Hematopoietic multipotent progenitor cell treated with erythropoietin and hydrocortisone succinate and interleukin-3 and kit ligand, for 8 days (in vitro differentiated cells): Measurements from ENCODE around the gene CACNA1B.

Experiments used
- DNase-seq: peaks from one replicate; pipeline ENCODE4 v3.0.0-alpha.2; 2015

Gene CACNA1B

DNA sequence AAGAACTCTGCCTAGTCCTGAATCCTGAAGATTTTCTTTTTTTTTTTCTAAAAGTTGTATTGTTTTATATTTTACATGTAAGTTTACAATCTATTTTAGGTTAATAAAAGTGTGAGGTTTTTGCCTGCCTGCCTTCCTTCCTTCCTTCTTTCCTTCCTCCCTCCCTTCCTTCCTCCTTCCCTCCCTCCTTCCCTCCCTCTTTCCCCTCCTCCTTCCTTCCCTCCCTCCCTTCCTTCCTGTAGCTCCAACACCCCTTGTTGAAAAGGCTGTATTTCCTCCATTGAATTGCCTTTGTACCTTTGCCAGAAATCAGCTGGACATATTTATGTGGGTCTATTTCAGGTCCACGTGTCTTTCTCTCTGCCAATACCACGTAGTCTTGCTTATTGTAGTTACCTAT is 46.6 kb downstream of the CACNA1B start:
- no peak for DNase-seq

DNA sequence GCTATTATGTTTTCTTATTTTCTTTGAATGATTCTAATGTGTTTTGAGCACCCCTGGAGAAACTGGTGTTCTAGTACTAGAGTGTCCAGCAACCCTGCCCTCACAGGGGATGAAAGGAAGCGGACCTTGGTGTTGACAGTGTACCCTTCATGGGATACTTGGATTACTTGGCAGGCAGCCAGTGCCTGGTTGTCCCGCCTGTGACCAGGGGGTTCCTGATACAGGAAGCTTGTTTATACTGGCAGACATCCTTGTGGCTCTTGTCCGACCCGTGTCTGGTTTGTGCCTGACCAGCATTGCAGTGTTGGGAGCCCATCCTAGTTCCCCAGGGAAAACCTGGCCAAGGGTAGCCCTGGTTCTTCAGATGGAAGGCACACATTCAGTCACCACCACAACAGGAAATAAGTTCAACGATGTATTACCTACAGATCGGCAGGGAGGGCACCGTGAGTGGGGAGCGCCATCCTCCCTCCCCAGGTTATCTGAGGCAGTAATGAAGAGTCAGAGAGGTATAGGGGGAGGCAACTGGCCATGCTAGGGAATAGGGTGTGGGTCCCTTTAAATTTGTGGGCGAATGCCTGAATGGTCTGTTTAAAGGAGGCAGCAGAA is 47.3 kb downstream of the CACNA1B start:
- DNase-seq: no peak

DNA sequence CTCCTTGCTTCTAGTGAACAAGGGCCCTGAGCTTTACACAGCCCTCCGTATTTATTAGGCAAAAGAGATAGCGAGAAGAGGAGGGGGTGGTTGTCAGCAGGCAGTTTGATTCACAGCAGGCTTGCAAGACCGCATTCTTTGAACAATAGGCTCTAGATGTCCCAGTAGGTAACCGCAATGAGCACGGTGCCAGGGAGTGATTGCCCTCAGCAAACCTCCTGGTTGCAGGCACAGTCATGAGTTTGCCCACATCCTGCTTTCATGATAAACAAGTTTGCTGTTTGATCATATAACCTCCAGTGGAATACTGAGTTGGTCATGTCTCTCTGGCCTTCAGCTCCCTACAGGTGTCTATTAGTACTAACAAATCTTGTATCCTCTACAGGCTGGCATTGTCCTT is 66.1 kb downstream of the CACNA1B start:
- DNase-seq: no peak

DNA sequence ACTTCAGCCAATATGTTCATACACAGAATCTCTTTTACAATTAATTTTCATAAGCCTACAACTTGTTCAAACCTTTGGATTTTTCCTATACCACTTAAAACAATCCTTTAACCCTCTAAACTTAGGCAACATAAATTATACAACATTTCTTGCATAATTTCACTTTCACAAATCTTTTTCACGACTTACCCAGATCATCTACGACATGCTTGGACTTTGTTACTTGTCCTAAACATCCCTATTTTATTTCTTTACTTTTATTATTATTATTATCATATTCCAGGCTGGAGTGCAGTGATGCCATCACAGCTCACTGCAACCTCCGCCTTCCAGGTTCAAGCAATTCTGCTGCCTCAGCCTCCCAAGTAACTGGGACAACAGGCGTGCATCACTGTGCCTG is 68.0 kb downstream of the CACNA1B start:
- no peak for DNase-seq

DNA sequence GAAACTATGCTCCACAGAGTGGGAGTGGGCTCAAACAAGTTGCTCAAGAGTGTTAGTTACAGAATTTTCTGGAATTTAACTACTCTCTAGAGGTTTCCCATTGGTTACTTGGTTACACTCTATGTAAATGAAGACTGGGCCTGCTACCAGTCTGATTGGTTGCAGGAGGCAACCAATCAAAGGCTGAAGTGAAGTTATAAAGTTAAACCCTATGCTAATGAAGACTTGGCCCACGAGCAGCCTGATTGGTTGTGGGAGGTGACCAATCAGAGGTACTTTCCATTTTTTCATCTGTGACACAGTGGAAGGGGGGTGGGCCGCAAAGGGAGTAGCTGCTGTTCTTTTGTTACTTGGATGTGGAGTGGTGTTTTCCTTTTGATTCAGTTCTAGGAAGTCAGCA is 69.4 kb downstream of the CACNA1B start:
- DNase-seq: no peak

DNA sequence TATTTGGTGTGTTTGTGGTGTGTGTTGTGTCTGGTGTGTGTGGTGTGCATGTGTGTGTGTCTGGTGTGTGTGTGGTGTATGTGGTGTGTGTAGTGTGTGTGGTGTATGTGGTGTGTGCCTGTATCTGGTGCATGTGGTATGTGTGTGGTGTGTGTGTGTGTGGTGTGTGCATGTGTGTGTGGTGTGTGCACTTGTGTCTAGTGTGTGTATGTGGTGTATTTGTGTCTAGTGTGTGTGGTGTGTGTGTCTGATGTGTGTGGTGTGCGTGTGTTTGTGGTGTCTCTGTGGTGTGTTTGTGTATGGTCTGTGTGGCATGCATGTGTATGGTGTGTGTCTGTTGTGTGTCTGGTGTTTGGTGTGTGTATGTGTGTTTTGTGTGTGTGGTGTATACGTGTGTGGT is 71.1 kb downstream of the CACNA1B start:
- DNase-seq: no peak

DNA sequence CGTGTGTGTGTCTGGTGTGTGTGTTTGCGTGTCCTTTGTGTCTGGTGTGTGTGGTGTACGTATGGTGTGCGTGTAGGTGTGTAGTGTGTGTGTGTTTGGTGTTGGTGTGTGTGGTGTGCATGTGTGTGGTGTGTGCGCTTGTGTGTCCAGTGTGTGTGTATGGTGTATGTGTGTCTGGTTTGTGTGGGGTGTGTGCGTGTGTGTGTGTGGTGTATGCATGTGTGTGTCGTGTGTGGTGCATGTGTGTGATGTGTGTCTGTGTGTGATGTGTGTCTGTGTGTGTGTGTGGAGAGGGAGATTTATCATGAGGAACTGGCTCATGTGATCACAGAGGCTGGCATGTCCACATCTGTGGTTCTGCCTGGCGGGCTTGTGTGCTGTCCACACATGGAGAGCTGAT is 71.7 kb downstream of the CACNA1B start:
- DNase-seq: no peak

DNA sequence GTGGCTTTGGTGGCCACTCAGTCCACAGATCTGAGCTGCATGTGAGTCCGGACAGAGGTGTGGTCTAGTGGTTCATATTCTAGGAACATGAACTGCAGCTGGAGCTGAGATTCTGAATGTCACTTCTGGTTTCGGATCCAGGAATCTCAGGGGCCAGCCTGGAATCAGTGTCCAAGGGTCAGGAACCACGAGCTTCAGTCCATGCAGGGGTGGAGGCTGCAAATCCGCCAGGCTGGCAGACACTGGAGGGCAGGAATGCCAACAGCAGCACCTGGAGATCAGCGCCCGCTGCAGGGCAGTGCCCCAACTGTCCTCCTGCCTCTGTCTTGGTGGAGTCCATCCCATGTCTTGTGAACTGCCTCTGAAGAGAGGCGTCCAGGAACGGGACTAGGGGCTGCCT is 73.5 kb downstream of the CACNA1B start:
- DNase-seq: no peak

DNA sequence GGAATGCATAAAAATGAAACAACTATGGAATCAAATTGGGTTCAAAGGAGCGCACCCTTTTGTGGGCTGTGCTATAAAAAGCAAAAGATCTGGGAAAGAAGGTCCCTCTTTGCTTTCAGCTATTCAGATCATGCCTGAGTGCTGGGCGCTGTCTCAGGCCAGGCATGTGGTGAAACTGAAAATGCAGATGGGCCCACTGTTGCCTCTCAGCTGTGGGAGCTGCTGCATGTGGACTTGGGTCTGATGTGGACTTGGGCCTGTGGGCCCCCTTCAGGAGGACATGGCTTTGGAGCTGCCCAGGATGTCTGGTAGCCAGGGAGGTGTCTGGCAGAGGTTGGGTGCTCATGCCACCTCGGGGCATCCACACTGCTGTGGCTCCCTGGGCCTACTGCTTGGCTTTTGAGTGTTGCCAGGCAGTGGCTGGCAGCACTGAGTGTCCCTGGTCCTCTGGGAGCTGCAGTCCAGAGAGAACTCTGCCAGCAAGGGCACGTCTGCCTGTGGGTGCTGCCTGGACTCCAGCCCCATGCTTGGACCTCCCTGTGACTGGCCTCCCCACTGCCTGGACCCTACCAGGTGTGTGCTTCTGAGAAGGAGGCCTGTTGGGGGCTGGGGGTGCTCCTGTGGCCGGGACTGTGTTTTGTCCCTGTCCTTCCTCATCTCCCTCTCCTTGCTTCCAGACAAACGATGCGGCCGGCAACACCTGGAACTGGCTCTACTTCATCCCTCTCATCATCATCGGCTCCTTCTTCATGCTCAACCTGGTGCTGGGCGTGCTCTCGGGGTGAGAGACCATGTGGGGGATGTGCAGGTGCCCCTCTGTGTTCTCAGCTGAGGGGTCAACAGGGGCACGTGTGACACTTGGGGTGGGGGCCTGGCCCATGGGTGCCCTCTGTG is 74.3 kb downstream of the CACNA1B start:
- DNase-seq: no peak

DNA sequence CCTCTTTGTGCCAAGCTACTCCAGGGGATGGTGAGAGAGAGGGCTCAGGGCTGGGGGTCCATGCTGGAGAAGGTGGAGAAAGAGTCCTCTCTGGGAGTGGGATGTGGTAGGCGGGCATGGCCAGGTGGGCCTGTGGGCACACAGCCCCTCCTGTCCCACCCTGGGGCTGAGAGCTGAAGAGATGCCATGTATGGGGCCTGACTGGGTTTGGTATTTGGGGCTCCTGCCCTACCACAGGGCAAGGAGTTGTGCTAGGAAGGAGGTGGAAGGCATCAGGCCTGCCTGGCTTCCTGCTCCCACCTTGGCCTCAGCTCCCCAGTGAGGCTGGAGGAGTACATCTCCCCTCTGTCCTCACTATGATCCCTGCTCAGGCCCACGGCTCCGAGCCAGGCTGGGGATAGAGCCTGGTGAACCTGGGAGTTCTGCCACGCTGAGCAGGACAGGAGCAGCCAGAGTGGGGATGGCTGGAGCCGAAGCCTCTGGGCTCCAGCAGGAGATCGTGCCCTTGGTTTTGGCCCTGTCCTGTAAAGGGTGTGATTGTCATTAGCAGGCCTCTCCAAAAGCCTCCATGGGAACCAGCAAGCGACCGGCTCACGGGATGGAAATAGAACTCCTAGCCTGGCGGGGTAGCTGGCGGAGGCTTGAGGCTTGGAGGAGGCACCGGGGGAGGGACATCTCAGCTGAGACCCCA is 75.5 kb downstream of the CACNA1B start:
- DNase-seq: no peak

DNA sequence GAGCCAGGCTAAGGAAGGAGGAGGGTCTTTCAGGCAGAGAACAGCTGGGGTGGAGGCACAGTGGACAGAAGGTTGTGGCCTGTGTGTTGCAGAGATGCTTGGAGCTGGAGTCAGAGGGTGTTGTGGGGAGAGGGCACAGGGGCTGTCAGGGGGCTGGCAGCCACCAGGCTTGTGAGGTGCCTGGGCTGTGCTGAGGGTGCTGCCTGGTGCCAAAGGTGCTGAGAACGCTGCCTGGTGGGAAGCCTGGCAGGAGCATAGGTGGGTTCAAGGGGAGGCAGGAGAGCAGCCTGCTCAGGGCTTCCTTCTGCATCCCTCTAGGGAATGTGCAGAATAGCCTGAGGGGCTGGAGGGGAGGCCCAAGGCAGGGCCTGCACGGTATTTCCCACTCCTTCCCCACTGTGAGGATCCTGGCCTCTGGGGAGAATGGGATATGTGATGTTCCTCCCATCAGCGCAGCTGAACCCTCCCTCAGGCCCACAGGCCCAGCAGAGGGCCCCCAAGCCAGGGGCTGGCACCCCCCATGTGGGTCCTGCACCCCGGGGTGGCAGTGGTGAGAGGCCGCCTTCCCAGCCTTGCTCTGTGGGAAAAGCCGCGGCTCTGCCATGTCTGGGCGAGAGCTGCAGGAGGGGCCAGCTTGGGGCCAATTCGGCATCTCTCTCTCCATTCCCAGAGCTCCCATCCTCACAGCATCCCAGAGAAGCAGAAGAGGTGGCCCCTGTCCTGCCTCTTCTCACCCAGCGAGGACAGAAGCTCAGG is 76.3 kb downstream of the CACNA1B start:
- DNase-seq: no peak

DNA sequence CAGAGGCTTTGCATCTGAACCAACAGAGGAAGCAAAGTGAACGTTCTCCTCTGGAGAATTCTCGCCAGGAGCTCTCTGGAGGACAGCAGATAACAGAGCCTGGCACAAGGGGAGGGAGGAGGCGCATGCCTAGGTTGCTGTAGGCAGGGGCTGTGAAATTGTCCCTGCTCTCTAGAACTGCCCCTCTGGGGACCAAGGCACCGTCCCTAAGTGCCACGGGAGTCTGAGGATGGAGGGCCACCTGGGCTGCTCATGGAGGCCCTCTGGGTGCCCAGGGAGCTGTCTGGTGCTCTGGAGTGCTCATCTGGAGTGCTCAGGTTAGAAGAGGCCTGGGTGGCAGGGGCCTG is 77.6 kb downstream of the CACNA1B start:
- no peak for DNase-seq

DNA sequence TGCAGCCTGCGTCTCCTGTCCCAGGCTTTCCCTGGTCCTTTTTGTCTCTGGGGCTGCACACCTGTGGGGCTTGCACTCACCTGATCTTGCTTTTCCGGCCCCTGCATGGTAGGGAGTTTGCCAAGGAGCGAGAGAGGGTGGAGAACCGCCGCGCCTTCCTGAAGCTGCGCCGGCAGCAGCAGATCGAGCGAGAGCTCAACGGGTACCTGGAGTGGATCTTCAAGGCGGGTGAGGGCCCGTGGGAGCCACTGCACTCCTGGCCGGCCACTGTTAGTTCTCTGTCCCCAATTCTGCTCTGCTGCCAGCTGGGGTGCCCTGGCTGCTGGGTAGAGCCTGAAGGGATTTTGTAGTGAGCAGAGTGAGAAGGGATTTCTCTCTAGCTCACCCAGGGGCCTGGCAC is 78.0 kb downstream of the CACNA1B start:
- DNase-seq: no peak

DNA sequence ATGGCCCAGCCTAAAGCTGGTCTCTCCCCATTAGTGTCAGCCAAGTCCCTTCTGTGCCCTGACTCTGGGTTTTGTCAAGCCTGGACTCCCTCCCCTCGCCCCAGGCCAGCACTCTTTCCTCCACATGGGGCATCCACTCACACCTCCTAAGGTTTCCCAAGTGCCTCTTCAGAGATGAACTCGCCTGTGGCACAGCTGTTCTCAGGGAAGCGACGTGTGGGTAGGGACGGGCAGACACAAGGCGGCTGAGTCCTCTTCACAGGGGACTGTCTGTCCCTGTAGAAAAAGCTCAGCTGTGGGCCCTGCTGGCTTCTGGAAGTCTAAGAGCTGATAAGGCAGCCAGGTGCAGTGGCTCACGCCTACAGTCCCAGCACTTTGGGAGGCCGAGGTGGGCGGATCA is 78.5 kb downstream of the CACNA1B start:
- no peak for DNase-seq

DNA sequence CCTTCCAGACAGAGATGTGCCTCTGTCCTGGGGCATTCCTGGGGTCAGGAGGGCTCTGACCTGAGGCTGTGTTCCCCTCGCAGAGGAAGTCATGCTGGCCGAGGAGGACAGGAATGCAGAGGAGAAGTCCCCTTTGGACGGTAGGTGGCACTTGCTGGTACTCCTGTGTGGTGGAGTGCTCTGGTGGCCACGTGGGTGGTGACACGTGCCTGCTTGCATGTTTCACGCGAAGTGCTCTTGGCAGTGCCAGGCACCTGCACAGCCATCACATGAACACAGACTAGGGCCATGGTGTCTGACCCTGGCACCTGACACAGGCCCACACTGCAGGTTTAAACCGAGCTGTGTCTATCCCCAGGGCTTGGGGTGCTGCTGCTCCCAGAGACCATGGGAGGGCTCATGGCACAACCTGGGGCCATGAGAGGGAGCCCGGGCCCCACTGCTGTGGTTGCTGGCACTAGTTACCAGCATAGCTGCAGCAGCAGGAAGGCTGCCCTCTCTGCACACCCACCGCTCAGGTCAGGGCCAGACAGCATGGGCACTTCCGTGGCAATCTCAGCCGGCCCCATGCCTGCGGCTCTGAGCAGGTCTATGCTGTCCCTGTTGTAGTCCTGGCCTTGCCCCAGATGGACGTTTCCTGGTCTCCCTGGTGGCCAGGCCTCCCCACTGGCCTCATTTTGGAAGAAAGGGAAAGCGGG is 79.3 kb downstream of the CACNA1B start:
- DNase-seq: no peak

DNA sequence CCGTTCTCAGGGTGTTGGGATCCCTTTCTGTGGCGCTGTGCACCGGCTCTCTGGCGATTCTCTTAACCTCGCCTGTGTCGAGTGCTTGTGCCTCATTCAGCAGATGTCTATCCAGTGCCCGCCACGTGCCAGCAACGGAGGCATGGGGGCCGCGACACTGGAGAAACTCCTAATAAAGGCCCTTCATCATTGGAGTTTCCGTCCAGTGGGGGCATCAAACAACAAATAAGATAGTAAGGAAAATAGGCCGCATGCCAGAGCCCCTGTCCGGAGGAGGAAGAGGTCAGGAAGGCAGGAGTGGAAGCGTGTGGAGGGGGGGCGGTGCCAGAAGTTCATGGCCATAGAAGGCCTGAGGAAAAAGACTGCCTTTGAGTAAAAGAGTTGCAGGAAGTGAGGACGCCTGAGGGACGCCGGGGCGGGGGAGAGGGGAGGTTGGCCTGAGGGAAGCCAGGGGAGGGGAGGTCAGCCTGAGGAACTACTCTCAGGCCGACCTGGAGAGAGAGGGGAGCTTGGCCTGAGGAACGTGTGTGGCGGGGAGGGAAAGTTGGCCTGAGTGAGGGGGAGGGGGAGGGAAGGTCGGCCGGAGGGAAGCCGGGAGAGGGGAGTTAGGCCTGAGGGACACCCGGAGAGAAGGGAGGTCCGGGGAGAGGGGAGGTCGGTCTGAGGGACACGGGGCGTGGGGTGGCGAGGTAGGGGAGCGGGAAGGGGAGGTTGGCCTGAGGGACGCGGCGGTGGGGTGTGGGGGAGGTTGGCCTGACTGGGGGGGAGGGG is 82.2 kb downstream of the CACNA1B start:
- DNase-seq: no peak

DNA sequence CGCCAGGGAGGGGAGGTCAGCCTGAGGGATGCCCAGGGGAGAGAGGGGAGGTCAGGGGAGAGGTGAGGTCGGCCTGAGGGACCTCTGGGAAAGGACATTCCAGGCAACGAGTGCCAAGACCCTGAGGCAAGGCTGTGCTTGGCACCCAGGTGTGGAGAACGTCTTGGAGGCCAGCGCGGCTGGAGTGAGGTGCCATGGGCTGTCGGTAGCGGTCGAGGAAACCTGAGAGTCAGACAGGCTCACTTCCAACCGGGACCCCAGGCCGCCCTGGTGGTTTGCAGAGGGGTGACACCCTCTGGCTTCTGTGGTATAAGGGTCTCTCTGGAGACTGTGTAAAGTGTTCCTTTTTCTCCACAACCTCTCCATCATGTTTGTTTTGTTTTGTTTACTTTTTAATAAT is 82.9 kb downstream of the CACNA1B start:
- no peak for DNase-seq

DNA sequence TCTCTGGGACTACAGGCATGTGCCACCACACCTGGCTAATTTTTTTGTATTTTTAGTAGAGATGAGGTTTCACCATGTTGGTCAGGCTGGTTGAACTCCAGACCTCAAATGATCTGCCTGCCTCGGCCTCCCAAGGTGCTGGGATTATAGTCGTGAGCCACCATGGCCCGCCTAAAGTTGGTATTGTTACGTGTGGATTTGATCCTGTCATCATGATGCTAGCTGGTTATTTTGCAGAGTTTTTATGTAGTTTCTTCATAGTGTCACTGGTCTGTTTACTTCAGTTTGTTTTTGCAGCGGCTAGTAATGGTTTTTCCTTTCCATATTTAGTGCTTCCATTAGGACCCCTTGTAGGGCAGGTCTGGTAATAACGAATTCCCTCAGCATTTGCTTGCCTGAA is 85.9 kb downstream of the CACNA1B start:
- DNase-seq: no peak

DNA sequence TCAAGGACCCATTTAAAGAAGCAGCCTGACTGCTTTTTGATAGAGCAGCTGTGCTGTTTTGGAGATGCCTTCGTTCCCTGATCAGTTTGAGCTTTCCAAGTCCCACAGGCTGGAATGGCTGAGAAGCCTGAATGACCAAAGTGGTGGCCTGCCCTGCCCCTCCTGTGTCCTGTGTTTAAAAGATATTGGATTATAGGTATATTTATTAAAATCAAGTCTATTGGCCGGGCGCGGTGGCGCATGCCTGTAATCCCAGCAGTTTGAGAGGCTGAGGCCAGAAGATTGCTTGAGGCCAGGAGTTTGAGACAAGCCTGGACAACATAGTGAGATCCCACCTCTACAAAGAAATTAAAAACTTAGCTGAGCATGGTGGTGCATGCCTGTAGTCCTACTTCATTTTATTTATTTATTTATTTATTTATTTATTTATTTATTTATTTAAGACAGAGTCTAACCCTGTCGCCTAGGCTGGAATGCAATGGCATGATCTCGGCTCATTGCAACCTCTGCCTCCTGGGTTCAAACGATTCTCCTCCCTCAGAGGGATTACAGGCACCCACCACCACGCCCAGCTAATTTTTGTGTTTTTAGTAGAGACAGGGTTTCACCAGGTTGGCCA is 87.7 kb downstream of the CACNA1B start:
- no peak for DNase-seq

DNA sequence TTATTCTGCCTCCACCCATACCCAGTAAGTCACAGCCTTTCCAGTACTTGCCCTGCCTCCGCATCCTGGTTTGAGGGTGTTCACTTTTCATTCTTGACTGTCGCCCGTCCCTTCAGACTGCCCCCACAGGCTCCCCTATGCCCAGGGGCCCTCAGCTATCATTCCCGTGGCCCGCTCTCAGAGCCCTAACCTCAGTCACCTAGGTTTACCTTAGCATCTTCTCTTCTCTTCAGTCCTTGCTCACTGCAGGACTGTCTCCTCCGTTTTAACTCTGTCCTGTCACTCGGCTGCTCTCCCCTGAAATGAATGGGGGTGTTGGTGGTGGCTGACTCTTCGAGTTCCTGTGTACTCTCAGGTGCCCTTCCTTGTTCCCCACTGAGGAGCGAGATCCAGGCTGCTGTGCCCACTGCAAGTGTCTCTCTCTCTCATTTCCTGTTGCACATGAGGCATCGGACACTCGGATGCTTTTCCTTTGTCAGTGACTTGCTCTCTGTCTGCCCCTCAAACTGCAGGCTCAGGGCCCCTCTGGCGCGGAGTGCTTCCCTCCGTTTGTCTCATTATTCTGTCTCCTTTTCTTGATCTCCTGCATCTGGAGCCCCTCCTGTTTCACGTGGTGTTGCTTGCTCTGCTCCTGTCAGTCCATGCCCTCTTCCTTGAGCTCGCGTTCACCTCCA is 89.8 kb downstream of the CACNA1B start:
- no peak for DNase-seq

DNA sequence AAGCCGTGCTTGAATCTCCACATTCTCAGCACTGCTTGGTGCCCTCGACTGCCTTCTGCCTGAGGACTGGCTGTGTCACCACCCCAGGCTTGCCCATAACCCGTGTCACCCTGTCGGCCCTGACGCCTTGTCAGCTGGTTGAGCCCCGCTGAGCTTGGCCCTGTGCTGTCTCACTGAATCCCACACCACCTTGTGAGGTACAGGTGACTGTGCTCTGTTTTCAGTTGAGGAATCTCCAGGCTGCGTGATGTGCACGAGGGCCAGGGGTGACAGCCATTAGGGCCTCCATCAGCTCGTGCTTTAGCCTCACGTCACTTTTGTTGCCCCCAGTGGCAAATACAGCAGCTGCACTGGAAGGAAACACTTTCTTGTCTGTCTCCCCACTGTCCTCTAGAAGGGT is 90.7 kb downstream of the CACNA1B start:
- DNase-seq: no peak
